Vagina (tissue), 2 donors: ENCODE measurements around the gene SMIM13. TPM values are rescaled to one million over a fixed set of nuclear protein-coding genes. Genes with fewer than 3 reads are reported as not detected.

Source experiments
- DNase-seq, 2 donors: peaks; one replicate each; pipeline ENCODE4 v3.0.0-alpha.2; 2017; ENCODE audit errors: extremely low spot score in 2 of 2
- H3K27ac ChIP-seq: fragments of 200-600 bp; sonication (generic); one replicate; pipeline ENCODE4 v1.5.1; 2019
- H3K27me3 ChIP-seq: fragments of 200-600 bp; sonication (generic); one replicate; pipeline ENCODE4 v1.5.1; 2019
- H3K36me3 ChIP-seq, 2 donors: fragments of 200-600 bp; sonication (generic); one replicate each; pipeline ENCODE4 v1.5.1; 2017 to 2019
- H3K4me1 ChIP-seq: fragments of 200-600 bp; sonication (generic); one replicate; pipeline ENCODE4 v1.5.1; 2019
- H3K4me3 ChIP-seq, 2 donors: fragments of 200-600 bp; sonication (generic); 1 replicate in 1 of 2; 2 replicates in 1 of 2; pipeline ENCODE4 v1.5.1; 2016 to 2019
- H3K9me3 ChIP-seq: fragments of 200-600 bp; sonication (generic); one replicate; pipeline ENCODE4 v1.5.1; 2019
- CTCF ChIP-seq, 3 experiments: fragments of 450-650 bp in 2 of 3; fragments of 200-600 bp in 1 of 3; sonication (generic) in 1 of 3; IDR thresholded peaks; one replicate each; pipeline ENCODE4 v1.5.1; 2017 to 2019; ENCODE audit warnings: antibody characterized with exemption in 3 of 3, mild to moderate bottlenecking in 2 of 3, moderate library complexity in 2 of 3
- POLR2A ChIP-seq, 2 donors: fragments of 450-650 bp; IDR thresholded peaks; one replicate each; pipeline ENCODE4 v1.6.1; 2017; ENCODE audit warnings: antibody characterized with exemption in 2 of 2, mild to moderate bottlenecking in 2 of 2, moderate library complexity in 2 of 2
- POLR2AphosphoS5 ChIP-seq, 2 donors: sonication (generic); formaldehyde crosslinking; IDR thresholded peaks; one replicate each; pipeline ENCODE4 v1.9.0; 2017; ENCODE audit warnings: antibody characterized with exemption in 2 of 2, mild to moderate bottlenecking in 2 of 2, low read depth in 1 of 2; ENCODE audit not compliant: insufficient read depth in 1 of 2
- intact Hi-C: fragments of 100-400 bp; cut with DNase I; formaldehyde crosslinking; loops from one replicate; pipeline ENCODE4 v1.15.1; 2023
- total RNA-seq: library from RNA; depleted of rRNA; stranded (reverse); fragments of >200 nt; gene quantifications from one replicate; pipeline ENCODE4 v1.2.3, GENCODE V29; 2016

Gene SMIM13
- total RNA-seq, 1 donor from 2014 or later: 8.1 TPM

- intact Hi-C loops: loop anchor here (10.0 kb wide), 1 partner anchor 107 kb away; no protein-coding TSS in a partner anchor
- Histone ChIP-seq H3K4me3 (no peak overlapping the region), H3K27me3 (no peaks in the 10 kb centered on the region), H3K27ac (no peak overlapping the region), H3K9me3 (no peaks in the 10 kb centered on the region), H3K36me3 (no peaks in the 10 kb centered on the region), H3K4me1 (no peaks in the 10 kb centered on the region)
- no peak for TF ChIP-seq POLR2A (IDR thresholded peaks at IDR 0.05)
- no peak for TF ChIP-seq CTCF (IDR thresholded peaks at IDR 0.05)
- TF ChIP-seq POLR2AphosphoS5 (IDR thresholded peaks at IDR 0.05; ENCODE audit: insufficient read depth in 1 of 2, low read depth in 1 of 2): no peak
- DNase-seq: no peak
These were observed 31.6 kb upstream of the SMIM13 start for GRCh38 chr6:11062083-11062482.

- Histone ChIP-seq H3K27ac (no peak overlapping the region), H3K27me3 (no peaks in the 10 kb centered on the region), H3K4me3 (no peak overlapping the region), H3K36me3 (no peaks in the 10 kb centered on the region), H3K4me1 (no peaks in the 10 kb centered on the region), H3K9me3 (no peaks in the 10 kb centered on the region)
- DNase-seq: no peak
- intact Hi-C loops: loop anchor here (10.0 kb wide), 1 partner anchor 108 kb away; no protein-coding TSS in a partner anchor
- no peak for TF ChIP-seq POLR2AphosphoS5 (IDR thresholded peaks at IDR 0.05; ENCODE audit: insufficient read depth in 1 of 2, low read depth in 1 of 2)
- no peak for TF ChIP-seq POLR2A (IDR thresholded peaks at IDR 0.05)
These were observed 30.9 kb upstream of the SMIM13 start for GRCh38 chr6:11062715-11063114.

- no peaks in the 10 kb centered on the region for H3K4me1 ChIP-seq
- TF ChIP-seq CTCF (IDR thresholded peaks at IDR 0.05) (no peak), POLR2AphosphoS5 (IDR thresholded peaks at IDR 0.05; ENCODE audit: insufficient read depth in 1 of 2, low read depth in 1 of 2) (no peak), POLR2A (IDR thresholded peaks at IDR 0.05) (no peak)
- no peak overlapping the region for H3K27ac ChIP-seq
- intact Hi-C loops: loop anchor here (10.0 kb wide), 1 partner anchor 110 kb away; no protein-coding TSS in a partner anchor
- no peak overlapping the region for H3K4me3 ChIP-seq
- no peaks in the 10 kb centered on the region for H3K9me3 ChIP-seq
- H3K27me3 ChIP-seq: no peaks in the 10 kb centered on the region
- no peaks in the 10 kb centered on the region for H3K36me3 ChIP-seq
- no peak for DNase-seq
These were observed 28.8 kb upstream of the SMIM13 start for GRCh38 chr6:11064836-11065235.

GRCh38 chr6:11065436-11066202 is 28.0 kb upstream of the SMIM13 start:
- H3K4me1 ChIP-seq: no peaks in the 10 kb centered on the region
- H3K27me3 ChIP-seq: no peaks in the 10 kb centered on the region
- no peaks in the 10 kb centered on the region for H3K9me3 ChIP-seq
- H3K4me3 ChIP-seq: no peak overlapping the region
- no peak overlapping the region for H3K27ac ChIP-seq
- no peaks in the 10 kb centered on the region for H3K36me3 ChIP-seq
- DNase-seq: no peak
- TF ChIP-seq POLR2A (IDR thresholded peaks at IDR 0.05) (no peak), CTCF (IDR thresholded peaks at IDR 0.05) (no peak), POLR2AphosphoS5 (IDR thresholded peaks at IDR 0.05; ENCODE audit: insufficient read depth in 1 of 2, low read depth in 1 of 2) (no peak)
- intact Hi-C loops: loop anchor here (10.0 kb wide), 1 partner anchor 111 kb away; no protein-coding TSS in a partner anchor

- H3K9me3 ChIP-seq: no peaks in the 10 kb centered on the region
- no peaks in the 10 kb centered on the region for H3K4me1 ChIP-seq
- H3K4me3 ChIP-seq: no peak overlapping the region
- DNase-seq: no peak
- H3K27me3 ChIP-seq: no peaks in the 10 kb centered on the region
- H3K27ac ChIP-seq: no peak overlapping the region
- H3K36me3 ChIP-seq: no peaks in the 10 kb centered on the region
- TF ChIP-seq POLR2AphosphoS5 (IDR thresholded peaks at IDR 0.05; ENCODE audit: insufficient read depth in 1 of 2, low read depth in 1 of 2) (no peak), CTCF (IDR thresholded peaks at IDR 0.05) (no peak), POLR2A (IDR thresholded peaks at IDR 0.05) (no peak)
- intact Hi-C loops: loop anchor here (10.0 kb wide), 1 partner anchor 112 kb away; no protein-coding TSS in a partner anchor
These were observed 26.9 kb upstream of the SMIM13 start for GRCh38 chr6:11066505-11067347.
